GM21360 (cell line): ENCODE data around the gene NEUROG3.
"Not testable (repeated sequence)": the region's sequence is repeated elsewhere in the genome, so short reads cannot be mapped to it uniquely, and the experiment has no call there.

Source experiments
- ATAC-seq: cut with Tn5 transposase; IDR thresholded peaks from one replicate; pipeline ENCODE4 v1.9.1; 2021; ENCODE audit warnings: mild to moderate bottlenecking, moderate library complexity; ENCODE audit not compliant: unreplicated experiment

NEUROG3 gene

DNA sequence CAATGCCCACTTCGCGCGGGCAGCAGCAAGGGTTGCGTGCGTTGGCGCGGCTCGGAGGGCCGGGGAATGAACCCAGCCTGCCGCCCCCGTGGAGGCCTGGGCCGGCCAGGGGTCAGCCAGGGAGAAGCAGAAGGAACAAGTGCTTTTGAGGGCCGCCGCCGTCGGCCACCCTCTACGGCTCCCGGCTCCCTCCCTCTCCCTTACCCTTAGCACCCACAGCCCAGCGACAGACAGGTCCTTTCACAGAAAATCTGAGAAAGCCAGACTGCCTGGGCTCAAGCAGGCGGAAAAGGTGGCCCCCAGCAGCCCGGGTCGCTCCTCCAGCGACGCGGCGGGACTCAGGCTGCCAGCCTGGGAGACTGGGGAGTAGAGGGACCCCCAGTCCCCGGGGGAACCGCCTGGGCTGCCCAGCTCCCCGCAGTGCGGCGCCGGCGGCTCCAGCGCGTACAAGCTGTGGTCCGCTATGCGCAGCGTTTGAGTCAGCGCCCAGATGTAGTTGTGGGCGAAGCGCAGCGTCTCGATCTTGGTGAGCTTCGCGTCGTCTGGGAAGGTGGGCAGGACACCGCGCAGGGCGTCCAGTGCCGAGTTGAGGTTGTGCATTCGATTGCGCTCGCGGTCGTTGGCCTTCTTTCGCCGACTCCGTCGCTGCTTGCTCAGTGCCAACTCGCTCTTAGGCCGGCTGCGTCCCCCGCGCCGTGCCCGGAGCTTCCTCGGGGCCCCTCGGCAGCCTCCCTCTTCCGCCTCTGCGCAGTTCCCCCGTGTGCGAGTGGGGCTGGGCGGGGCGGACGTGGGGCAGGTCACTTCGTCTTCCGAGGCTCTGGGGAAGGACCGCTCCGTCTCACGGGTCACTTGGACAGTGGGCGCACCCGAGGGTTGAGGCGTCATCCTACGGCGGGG, 815 bp downstream of the NEUROG3 start:
- no peak for ATAC-seq

DNA sequence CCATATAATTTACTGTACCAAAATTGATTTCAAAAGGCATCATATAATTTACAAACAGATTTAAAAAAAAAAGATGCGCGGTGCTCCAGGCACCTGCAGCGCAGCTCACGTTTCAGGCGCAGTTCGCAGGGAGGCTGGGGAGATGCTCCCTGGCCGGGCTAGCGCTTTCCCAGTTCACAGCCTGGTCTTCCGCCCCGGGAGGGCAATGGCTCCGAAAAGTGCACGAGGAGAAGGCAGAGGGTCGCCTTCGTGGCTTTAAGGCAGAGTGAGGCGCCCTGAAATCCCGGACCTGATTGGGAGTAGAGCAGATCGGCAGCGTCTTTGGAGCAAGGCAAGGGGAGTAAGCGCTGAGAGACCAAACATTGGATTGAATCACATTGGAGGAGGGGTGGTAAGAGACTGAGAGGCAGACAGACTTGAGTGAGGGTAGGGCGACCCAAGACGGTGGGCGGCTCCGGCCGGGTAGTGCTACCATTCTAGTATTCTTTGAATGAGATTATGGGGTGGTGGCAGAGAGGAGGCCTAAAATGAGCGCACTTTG, 1.5 kb downstream of the NEUROG3 start:
- no peak for ATAC-seq

DNA sequence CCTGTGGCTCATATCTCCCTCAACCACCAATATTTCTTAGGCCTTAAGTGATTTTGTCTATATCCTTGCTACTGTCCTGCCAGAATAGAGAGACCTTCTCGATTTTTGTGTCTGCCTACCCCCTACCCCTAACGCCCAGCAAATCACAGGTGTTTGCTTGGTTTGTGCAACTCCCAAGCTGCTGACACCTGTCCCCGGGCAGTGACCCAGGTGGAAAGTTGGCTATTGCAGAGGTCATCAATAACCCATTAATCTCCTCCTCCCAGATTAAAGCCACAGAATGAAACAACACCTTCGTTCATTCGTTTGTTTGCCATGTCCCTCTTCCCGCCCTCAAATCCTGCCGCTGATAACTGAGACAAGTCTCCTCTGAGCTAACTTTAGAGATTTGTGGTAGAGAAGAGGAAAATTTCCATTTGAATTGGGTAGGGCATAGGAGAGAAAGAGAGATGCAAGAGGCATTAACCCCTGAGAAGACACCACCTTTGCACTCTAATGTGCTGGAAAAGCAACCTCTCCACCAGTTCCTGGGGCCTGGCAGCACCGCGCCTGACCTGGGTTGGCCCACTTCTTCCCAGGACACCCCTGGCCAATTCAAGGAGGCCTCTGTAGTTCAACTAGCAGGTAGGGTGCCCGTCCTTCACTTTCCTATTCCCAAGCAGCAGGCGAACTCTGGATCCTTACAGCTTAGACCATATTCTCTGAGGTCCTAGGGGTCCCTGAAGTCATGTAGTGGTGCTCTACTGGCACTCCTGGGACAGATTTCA, 3.0 kb downstream of the NEUROG3 start:
- ATAC-seq = no peak

DNA sequence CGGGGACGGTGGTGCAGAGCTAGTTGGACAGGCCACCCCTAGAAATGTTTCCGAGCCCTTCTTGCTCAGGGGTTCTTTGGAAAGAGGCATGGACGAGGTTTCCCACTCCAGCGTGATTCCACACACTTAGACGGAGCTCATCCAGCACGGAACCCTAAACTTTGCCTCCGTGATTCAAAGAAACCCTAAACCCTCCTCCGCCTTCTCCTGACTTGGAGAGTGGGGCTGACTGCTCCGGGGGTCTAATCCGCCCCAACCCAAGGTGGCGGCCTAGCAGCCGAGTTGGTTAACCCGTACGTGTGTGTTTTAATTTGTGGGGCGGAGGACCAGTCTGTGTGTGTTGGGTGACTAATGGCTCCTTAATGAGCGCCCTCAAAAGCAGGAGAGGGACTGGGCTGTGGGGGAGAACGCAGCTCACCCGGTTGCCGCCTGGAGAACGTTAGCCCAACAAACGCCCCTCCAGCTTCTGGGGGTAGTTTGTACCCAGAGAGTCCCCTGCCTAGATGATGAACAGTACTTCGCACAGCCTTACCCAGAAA, 3.8 kb downstream of the NEUROG3 start:
- no peak for ATAC-seq

DNA sequence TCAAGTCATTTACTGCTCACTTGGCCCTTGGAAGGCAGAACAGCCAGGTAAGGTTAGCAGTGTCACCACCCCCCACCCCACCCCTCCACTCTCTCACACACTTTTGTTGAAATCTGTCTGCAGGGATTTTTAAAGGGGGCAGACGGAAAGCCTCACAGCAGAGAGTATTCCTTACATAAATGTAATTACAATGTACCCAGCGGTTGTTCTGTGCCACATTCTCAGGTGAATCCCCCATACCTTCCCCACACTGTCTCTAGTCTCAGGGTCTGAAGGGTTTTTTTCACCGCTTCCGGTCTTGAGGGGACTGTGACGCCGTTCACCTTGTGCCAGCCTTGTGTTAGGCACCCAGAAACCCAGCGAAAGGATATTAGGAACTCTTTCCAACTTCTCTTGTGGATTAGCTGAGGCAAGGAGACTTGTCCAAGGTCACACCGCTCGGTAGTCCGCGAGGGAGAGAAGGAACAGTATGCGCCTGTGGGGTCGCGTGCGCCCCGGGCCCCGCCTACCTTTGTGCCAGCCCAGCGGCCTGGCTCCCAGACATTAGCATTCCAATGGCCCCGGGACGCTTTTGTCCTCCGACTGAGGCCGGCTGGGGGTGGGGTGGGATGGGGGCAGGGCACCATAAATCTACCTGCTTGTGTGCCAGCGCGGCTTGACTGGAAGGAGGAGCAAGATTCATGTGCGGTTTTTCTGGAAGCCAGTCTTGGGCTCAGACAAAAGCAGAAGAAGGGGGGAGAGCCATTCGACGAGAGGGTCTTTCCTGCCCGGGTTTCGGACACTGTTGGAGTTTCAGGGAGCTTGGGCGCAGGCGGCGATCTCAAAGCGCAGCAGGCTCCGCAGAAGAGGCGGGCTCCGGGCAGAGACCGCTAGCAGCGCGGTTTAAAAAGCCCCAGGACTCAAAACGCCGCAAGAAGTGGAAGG, 4.5 kb downstream of the NEUROG3 start:
- ATAC-seq = no peak

DNA sequence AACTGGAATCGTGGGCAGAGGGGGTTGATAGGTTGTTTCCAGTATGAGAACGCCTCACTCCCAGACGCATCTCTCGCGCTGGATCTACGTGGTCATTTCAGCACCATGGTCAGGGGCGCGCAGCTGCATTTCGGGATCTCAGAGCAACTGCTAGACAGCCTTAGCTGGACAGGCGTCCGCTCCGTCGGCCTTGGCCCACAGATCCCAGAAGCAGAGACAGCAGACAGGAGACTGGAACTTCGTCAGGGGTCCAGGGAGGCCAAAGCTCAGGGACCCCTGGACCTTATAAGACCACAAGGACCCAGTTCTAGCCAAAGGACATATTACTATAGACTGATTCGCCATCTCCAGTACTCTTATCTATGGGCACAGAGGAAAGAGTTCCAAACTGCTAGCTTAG, 5.3 kb downstream of the NEUROG3 start:
- no peak for ATAC-seq

DNA sequence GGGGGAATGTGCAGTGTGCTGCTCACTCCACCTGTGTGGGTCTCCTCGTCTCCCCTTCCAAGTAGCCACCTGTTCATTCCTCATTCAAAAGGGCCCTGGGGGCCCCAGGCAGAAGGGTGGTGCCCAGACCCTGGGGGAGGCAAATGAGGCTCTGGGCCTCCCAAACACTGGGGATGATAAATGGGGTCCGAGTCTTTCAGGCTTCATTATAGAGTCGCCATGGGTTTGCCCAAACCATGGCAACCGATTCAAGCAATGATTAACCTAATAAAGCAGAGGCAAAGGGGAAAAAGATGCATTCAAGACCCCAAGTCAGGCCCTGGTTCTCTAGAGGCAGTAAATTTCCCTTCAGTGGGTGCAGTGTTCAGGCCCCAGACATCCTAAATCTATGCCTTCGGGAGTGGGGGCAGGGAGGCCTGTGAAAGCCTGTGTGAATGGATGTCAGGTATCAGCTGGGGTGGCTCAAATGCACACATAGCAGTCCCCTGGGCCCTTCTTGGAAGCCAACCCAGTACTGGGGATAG, 10.4 kb downstream of the NEUROG3 start:
- no peak for ATAC-seq

DNA sequence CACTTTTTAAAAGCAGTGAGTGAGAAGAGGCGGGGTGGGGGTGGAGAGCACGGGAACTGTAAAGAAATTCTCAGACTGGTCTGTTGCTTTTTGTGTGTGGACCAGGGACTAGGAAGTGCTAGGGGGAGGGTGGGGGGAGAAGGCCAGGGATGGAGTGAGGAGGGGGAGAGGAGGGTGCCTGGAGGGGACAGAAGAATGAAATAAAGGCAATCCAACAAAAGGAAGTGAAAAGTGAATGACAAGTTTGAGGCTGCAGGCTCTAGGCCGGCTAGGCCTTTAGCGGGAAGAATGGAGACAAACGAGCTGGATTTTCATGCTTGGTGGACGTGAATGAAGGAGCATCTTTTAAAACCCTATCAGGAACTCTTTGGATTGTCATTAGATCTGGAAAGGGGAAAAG, 13.7 kb downstream of the NEUROG3 start:
- no peak for ATAC-seq

DNA sequence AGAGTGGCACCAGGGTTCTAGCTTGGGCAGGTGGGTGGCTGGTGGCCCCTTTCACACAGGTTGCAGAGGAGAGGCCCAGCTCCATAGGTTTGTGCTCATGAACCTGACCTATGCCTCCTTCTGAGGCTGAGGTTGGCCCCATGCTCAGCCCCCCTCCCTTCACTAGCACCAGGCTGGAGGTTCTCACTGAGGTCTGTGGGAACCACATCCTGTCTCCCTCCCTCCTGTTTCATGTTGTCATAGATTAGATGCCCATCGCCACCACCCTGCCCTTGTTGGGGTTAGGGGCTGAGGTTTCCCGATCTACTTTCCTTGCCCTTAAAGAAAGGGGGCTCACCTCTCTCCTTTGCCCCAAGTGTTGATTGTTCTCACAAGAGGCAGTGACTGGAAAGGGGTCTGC, 14.7 kb downstream of the NEUROG3 start:
- no peak for ATAC-seq

DNA sequence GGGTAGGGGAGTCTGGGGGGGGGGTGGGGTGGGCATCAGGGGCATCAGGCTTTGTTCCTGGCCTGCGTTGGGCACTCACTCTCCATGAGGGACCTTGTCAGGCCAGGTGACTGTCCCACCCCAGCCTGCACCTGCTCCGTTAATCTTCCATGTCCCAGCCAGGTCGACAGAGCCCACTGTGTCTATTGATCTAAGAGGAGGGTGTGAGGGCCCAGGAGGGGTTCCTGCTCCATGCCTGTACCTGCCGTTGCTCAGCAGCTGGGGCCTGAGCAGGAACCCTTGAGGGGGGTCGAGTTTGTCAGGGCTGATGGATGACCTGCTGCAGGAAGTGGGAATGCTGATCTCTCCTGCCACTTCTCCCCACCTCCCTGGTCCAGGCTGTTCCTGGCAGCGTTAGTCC, 18.6 kb downstream of the NEUROG3 start:
- no peak for ATAC-seq

DNA sequence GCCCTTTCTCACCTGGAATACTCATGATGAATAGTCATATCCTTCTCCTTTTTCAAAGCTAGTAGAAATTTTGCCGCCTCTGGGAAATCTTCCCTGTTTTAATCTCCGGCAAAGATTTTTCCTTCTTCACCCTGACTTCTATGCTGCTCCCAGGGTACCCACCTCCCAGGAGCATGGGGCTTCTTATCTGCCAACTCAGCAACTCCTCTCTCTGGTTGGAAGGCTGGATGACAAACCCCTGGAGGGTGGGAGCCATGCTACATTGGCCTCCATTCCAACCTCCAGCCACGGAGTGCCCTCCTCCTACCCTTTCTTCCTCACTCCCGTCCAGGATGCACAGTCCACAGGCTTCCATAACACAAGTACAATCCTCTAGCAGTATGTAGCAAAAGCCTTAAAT, 19.9 kb downstream of the NEUROG3 start:
- no peak for ATAC-seq

DNA sequence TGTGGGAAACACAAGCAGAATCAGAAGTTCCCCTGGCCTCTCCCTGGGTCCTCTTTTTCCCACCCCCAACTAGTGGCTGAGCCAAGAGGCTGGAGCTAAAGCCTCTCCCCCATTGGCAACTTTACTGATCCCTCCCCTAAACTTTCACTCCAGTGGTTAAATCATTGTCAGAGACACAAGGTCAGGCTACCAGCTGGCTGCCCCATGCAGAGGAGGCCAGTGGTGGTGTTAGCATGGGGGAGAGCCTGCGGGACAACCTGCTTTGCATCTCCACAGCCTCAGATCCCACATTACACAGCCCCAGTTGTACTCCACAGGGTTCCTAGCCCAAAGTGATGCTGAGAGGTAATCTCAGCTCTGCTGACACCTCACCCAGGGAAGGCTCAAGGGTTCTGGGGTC, 21.0 kb downstream of the NEUROG3 start:
- no peak for ATAC-seq

DNA sequence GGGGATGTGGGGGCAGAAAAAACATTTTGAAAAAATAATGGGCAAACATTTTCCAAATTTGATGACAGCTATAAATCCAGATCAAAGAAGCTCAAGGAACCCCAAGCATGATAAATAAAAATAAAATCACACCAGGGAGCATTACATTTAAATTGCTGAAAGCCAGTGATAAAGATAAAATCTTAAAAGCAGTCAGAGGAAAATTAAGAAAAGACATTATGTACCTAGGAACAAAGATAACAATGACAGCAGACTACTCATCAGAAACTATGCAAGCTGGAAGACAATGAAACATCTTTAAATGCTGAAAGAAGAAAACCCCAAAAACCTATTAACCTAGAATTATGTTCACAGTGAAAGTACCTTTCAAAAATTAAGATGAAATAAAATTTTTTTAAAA, 23.3 kb downstream of the NEUROG3 start:
- ATAC-seq = no peak

DNA sequence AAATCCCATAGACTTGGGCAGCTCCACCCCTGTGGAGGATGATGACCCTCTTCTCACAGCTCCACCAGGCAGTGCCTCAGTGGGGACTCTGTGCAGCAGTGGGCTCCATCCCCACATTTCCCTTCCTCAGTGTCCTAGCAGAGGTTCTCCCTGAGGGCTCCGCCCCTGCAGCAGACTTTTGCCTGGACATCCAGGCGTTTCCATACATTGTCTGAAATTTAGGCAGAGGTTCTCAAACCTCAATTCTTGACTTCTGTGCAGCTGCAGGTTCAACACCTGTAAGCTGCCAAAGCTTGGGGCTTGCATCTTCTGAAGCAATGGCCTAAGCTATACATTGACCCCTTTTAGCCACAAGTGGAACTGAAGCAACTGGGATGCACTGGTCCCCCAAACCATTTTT, 31.8 kb downstream of the NEUROG3 start:
- ATAC-seq = no peak

DNA sequence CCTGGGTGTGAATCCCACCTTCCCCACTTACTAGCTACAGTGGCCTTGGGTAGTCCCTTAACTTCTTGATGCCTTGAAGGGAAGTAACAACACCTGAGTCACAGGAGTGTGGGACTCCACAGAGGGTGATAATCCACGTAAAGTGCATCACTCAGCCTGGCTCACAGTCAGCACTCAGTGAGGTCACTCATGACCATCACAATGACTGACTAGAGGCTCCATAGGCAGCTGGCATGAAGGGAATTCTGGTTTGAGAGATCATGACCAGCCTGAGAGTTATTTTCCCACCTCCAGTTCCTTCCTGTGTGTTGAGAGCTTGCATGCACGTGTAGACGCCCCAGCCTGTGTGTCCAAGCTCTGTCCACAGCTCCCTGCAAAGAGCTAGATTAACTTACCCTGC, 34.8 kb downstream of the NEUROG3 start:
- no peak for ATAC-seq

DNA sequence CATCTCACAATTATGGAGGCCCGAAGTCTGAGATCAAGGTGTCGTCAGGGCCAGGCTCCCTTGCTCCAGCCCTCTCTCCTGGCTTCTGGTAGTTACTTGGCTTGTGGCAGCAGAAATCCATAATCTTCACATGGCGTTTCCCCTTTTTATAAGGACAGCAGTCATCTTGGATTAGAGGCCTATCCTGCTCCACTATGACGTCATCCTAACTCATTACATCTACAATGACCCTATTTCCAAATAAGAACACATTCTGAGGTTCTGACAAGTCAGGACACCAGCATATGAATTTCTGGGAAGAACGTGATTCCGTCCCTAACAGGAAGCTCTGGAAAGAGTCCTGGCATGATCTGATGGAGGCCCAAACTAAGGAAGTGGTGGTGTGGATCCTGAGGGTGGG, 35.8 kb downstream of the NEUROG3 start:
- no peak for ATAC-seq

DNA sequence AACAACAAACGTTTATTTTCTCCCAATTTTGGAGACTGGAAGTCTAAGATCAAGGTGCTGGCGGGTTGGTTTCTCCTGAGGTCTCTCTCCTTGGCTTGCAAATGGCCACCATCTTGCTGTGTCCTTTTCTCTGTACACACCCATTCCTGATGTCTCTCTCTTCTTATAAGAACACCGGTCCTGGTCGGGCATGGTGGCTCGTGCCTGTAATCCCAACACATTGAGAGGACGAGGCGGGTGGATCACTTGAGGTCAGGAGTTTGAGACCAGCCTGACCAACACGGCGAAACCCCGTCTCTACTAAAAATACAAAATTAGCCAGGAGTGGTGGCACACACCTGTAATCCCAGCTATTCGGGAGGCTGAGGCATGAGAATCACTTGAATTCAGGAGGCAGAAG, 36.7 kb downstream of the NEUROG3 start:
- not testable (repeated sequence) for ATAC-seq

DNA sequence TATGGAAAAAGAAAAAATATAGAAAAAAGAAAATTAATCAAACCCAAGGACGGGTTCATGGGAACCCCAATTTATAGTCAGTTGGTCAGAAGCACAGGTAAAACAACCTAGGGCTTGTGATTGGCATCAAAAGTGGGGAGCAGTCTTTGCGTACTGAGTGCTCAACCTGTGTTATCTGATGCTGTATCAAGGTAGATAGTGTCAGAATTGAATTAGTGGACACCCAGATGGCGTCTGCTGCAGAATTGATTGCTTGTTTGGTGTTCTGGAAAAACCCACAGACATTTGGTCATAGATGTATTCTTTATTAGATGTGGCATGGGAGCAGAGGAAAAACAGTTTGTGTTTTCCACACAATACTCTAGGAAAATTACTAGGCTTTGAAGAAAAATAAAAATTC, 39.6 kb downstream of the NEUROG3 start:
- no peak for ATAC-seq

DNA sequence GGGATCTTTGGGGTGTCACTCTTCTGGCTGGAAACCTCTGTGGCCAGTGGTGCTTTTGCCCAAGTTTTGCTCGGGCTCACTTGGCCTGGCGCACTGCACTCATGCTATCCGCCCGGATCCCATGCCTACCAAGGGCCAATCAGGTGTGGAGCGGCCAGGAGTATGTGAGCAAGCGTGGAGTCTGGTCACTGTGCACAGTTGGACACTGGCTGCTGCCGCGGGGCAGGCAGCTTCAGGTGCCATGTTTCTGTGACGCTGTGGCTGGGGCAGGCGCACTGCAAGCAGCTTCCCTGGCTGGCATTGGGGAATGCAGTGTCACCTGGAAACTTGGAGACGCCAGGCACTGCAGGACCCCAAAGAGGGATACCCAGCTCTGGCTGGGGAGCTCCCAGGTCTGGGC, 45.3 kb downstream of the NEUROG3 start:
- no peak for ATAC-seq
